H1 (cell line): ENCODE data around the gene CDC42EP3. TPM values are rescaled to one million over a fixed set of nuclear protein-coding genes. Genes with fewer than 3 reads are reported as not detected.

Source experiments
- CTCF ChIA-PET: fragments of 300-600 bp; sonication (Branson Sonifier 250); formaldehyde crosslinking; loops from one replicate; lab custom pipeline; 2021; ENCODE audit not compliant: partially characterized antibody; lab: Charles Lee
- POLR2A ChIA-PET: fragments of 300-600 bp; sonication (Branson Sonifier 250); formaldehyde crosslinking; loops from one replicate; lab custom pipeline; 2021; ENCODE audit warnings: inconsistent platforms; ENCODE audit not compliant: partially characterized antibody; lab: Charles Lee
- DNase-seq, 2 experiments: peaks; one replicate each; pipeline versions ENCODE4 v3.0.0 to v3.0.0-alpha.2; 2010 to 2022; ENCODE audit warnings: low spot score in 2 of 2, low read depth in 1 of 2, mixed read lengths in 1 of 2
- FAIRE-seq: peaks from 2 replicates; lab custom pipeline; 2011; peaks lifted over from hg19 to GRCh38; lab: Jason Lieb, UNC
- H2AFZ ChIP-seq: 2 replicates; pipeline ENCODE4 v1.8.1; 2012; ENCODE audit warnings: low read length, inconsistent platforms
- H2AK5ac ChIP-seq: 2 replicates; pipeline ENCODE4 v1.6.1; 2013; ENCODE audit warnings: low read depth, low read length
- H2BK120ac ChIP-seq: replicated peaks from 2 replicates; pipeline ENCODE3; 2013; ENCODE audit warnings: low read depth, low read length, inconsistent platforms
- H2BK12ac ChIP-seq: 2 replicates; pipeline ENCODE4 v1.6.1; 2013; ENCODE audit warnings: low read depth, low read length
- H2BK15ac ChIP-seq: 2 replicates; pipeline ENCODE4 v1.6.1; 2013; ENCODE audit warnings: low read length
- H2BK20ac ChIP-seq: 2 replicates; pipeline ENCODE4 v1.6.1; 2013; ENCODE audit warnings: low read length
- H2BK5ac ChIP-seq: 2 replicates; pipeline ENCODE4 v1.6.1; 2013; ENCODE audit warnings: low read depth, low read length
- H3K14ac ChIP-seq: 2 replicates; pipeline ENCODE4 v1.6.1; 2013; ENCODE audit warnings: inconsistent platforms; ENCODE audit not compliant: insufficient read length
- H3K18ac ChIP-seq: 2 replicates; pipeline ENCODE4 v1.6.1; 2013; ENCODE audit warnings: low read length; ENCODE audit errors: extremely low read depth
- H3K23ac ChIP-seq: 2 replicates; pipeline ENCODE4 v1.6.1; 2013; ENCODE audit warnings: inconsistent platforms; ENCODE audit not compliant: insufficient read length
- H3K23me2 ChIP-seq: 2 replicates; pipeline ENCODE4 v1.6.1; 2013; ENCODE audit warnings: low read depth, low read length
- H3K27ac ChIP-seq: 2 replicates; pipeline ENCODE4 v1.6.1; 2011; ENCODE audit warnings: low read depth, low read length, inconsistent platforms
- H3K27me3 ChIP-seq, 4 experiments: replicated peaks in 1 of 4; 1 replicate in 1 of 4; 2 replicates in 3 of 4; pipeline versions ENCODE4 v1.6.1 to v1.8.1; 2011 to 2013; ENCODE audit warnings: low read length in 3 of 4, mild to moderate bottlenecking in 3 of 4, inconsistent platforms in 2 of 4, mixed read lengths in 2 of 4, moderate library complexity in 1 of 4; ENCODE audit not compliant: control insufficient read depth in 3 of 4, insufficient read depth in 3 of 4; ENCODE audit errors: extremely low read depth in 1 of 4
- H3K36me3 ChIP-seq, 4 experiments: 2 replicates each; pipeline versions ENCODE4 v1.6.1 to v1.8.1; 2011 to 2013; ENCODE audit warnings: mild to moderate bottlenecking in 4 of 4, low read length in 3 of 4, moderate library complexity in 2 of 4, control low read depth in 1 of 4, inconsistent platforms in 1 of 4; ENCODE audit not compliant: insufficient read depth in 4 of 4, control insufficient read depth in 2 of 4
- H3K4ac ChIP-seq: replicated peaks from 2 replicates; pipeline ENCODE3; 2013; ENCODE audit warnings: low read length, low read depth, mixed read lengths, inconsistent platforms; ENCODE audit not compliant: insufficient read length
- H3K4me1 ChIP-seq, 4 experiments: replicated peaks in 1 of 4; 1 replicate in 1 of 4; 2 replicates in 3 of 4; pipeline versions ENCODE4 v1.6.1 to v1.8.1; 2011 to 2013; ENCODE audit warnings: low read length in 3 of 4, inconsistent platforms in 2 of 4, mixed read lengths in 1 of 4; ENCODE audit not compliant: insufficient read depth in 4 of 4, control insufficient read depth in 3 of 4
- H3K4me2 ChIP-seq, 2 experiments: 2 replicates each; pipeline versions ENCODE4 v1.6.1 to v1.8.1; 2011 to 2013; ENCODE audit warnings: low read depth in 2 of 2, low read length in 2 of 2, control low read depth in 1 of 2, inconsistent platforms in 1 of 2, mild to moderate bottlenecking in 1 of 2; ENCODE audit not compliant: insufficient read depth in 1 of 2
- H3K4me3 ChIP-seq, 4 experiments: fragments of 200-600, 300-600 bp in 1 of 4; sonication (generic), shearing (Covaris generic), sonication (Bioruptor Twin) in 1 of 4; 2 replicates each; pipeline versions ENCODE4 v1.5.1 to v1.8.1; 2011 to 2016; ENCODE audit warnings: low read length in 4 of 4, low read depth in 3 of 4, control low read depth in 2 of 4, inconsistent platforms in 2 of 4, mild to moderate bottlenecking in 2 of 4, mixed read lengths in 1 of 4, moderate library complexity in 1 of 4; ENCODE audit not compliant: insufficient read depth in 2 of 4; ENCODE audit errors: extremely low read depth in 1 of 4
- H3K56ac ChIP-seq: replicated peaks from 2 replicates; pipeline ENCODE3; 2013; ENCODE audit warnings: low read depth, mild to moderate bottlenecking, mixed read lengths, low read length, inconsistent platforms; ENCODE audit not compliant: insufficient read length
- H3K79me1 ChIP-seq: 2 replicates; pipeline ENCODE4 v1.6.1; 2013; ENCODE audit warnings: low read depth, low read length, control low read depth
- H3K79me2 ChIP-seq, 2 experiments: 2 replicates each; pipeline versions ENCODE4 v1.6.1 to v1.8.1; 2012 to 2013; ENCODE audit warnings: low read length in 2 of 2, mild to moderate bottlenecking in 2 of 2, inconsistent platforms in 1 of 2; ENCODE audit not compliant: insufficient read depth in 2 of 2, control insufficient read depth in 1 of 2
- H3K9ac ChIP-seq, 4 experiments: replicated peaks in 1 of 4; 1 replicate in 1 of 4; 2 replicates in 3 of 4; pipeline versions ENCODE4 v1.6.1 to v1.8.1; 2011 to 2013; ENCODE audit warnings: low read depth in 3 of 4, low read length in 3 of 4, control low read depth in 2 of 4, mild to moderate bottlenecking in 2 of 4, moderate library complexity in 2 of 4, inconsistent platforms in 1 of 4; ENCODE audit errors: extremely low read depth in 1 of 4
- H3K9me3 ChIP-seq, 2 experiments: 2 replicates each; pipeline versions ENCODE4 v1.6.1 to v1.8.1; 2012 to 2013; ENCODE audit warnings: mild to moderate bottlenecking in 2 of 2, moderate library complexity in 2 of 2, control low read depth in 1 of 2, inconsistent platforms in 1 of 2, low read depth in 1 of 2, low read length in 1 of 2, mixed read lengths in 1 of 2; ENCODE audit not compliant: insufficient read depth in 2 of 2
- H4K20me1 ChIP-seq, 2 experiments: replicated peaks in 1 of 2; 2 replicates each; pipeline versions ENCODE3 to v1.8.1; 2011 to 2013; ENCODE audit warnings: inconsistent platforms in 2 of 2, low read length in 2 of 2, mild to moderate bottlenecking in 1 of 2; ENCODE audit not compliant: insufficient read depth in 2 of 2, control insufficient read depth in 1 of 2
- H4K5ac ChIP-seq: 2 replicates; pipeline ENCODE4 v1.6.1; 2013; ENCODE audit warnings: low read length, low read depth, mixed read lengths, inconsistent platforms; ENCODE audit not compliant: insufficient read length
- H4K8ac ChIP-seq: 2 replicates; pipeline ENCODE4 v1.8.0; 2013; ENCODE audit warnings: mild to moderate bottlenecking, moderate library complexity, low read length, inconsistent platforms; ENCODE audit not compliant: insufficient read depth; ENCODE audit errors: extremely low read depth
- H4K91ac ChIP-seq: replicated peaks from 2 replicates; pipeline ENCODE3; 2013; ENCODE audit warnings: low read length, mixed read lengths, inconsistent platforms; ENCODE audit not compliant: insufficient read length
- ATF3 ChIP-seq: IDR thresholded peaks from 2 replicates; pipeline ENCODE4 v1.6.1; 2011; ENCODE audit warnings: low read depth, mild to moderate bottlenecking, low read length; ENCODE audit not compliant: insufficient read depth
- CHD1 ChIP-seq: IDR thresholded peaks from 2 replicates; pipeline ENCODE4 v1.6.1; 2012; ENCODE audit warnings: low read depth, low read length, improper control_type of control experiment
- CHD2 ChIP-seq: IDR thresholded peaks from 2 replicates; pipeline ENCODE4 v1.6.1; 2012; ENCODE audit warnings: low read length, improper control_type of control experiment
- FOSL1 ChIP-seq: IDR thresholded peaks from 2 replicates; pipeline ENCODE4 v1.6.1; 2011; ENCODE audit warnings: mild to moderate bottlenecking, low read depth, low read length, moderate library complexity; ENCODE audit not compliant: insufficient read depth
- RFX5 ChIP-seq: IDR thresholded peaks from 2 replicates; pipeline ENCODE4 v1.6.1; 2011; ENCODE audit warnings: low read depth, low read length, improper control_type of control experiment, borderline replicate concordance
- SIRT6 ChIP-seq: IDR thresholded peaks from one replicate; pipeline ENCODE4 v1.7.1; 2012; ENCODE audit warnings: low read length, inconsistent platforms
- WGBS, 2 experiments: shearing (Covaris generic) in 1 of 2; methylation state at CpG; one replicate each; pipeline versions ENCODE4 v1.1.6 to v1.1.7; 2013 to 2015; ENCODE audit warnings: low lambda C conversion rate in 2 of 2, mixed read lengths in 2 of 2, inconsistent platforms in 1 of 2, low coverage in 1 of 2, missing lambda C conversion rate in 1 of 2; ENCODE audit not compliant: insufficient replicate concordance in 2 of 2, insufficient coverage in 1 of 2, insufficient read length in 1 of 2; ENCODE audit errors: extremely low coverage in 1 of 2, missing lambda C conversion rate in 1 of 2; 5-methylcytosine and 5-hydroxymethylcytosine counted together
- polyA plus RNA-seq, 7 experiments: library from polyadenylated mRNA; depleted of rRNA in 3 of 7; stranded (reverse) in 5 of 7; unstranded in 2 of 7; fragments of >200 nt in 5 of 7; fragments of 200-250 nt in 2 of 7; gene quantifications; 1 replicate in 5 of 7; 2 replicates in 1 of 7; 4 replicates in 1 of 7; pipeline versions ENCODE4 v1.2.1 to v1.2.3, GENCODE V29; 2011 to 2013; ENCODE audit warnings: missing spikeins in 2 of 7, mixed read lengths in 2 of 7
- total RNA-seq: library from RNA; stranded (reverse); fragmentation: NEBNext Ultra II Directional; extraction: Animal tissue kit (Norgen Biotek cat#: 25700); gene quantifications from 2 replicates; pipeline ENCODE4 v1.2.1, GENCODE V29; 2021

Gene CDC42EP3
- total and polyA plus RNA-seq, 2 of the 8 experiments (the other 6 are each of a cell fraction or from before 2014, with no cell fraction given): 18.4 to 24.7 TPM

- peak overlapping the region; percentile 90 for H2BK12ac ChIP-seq
- H2BK15ac ChIP-seq: no peak overlapping the region
- FAIRE-seq (no peak), DNase-seq (no peak)
- H2BK20ac ChIP-seq: peak overlapping the region; percentile 40; the same call in 1 of the 2 replicates
- H3K23me2 ChIP-seq: peaks cover 10% of the 10 kb centered on the region
- H3K79me2 ChIP-seq: peaks cover 0 to 13% of the 10 kb centered on the region in 2 experiments; a peak in 2 of 4 replicates
- H3K9me3 ChIP-seq: no peaks in the 10 kb centered on the region
- peaks cover 2 to 11% (median 11%) of the 10 kb centered on the region in 4 experiments; a peak in 6 of 7 replicates for H3K4me1 ChIP-seq
- POLR2A ChIA-PET: interaction anchor here (1.0 kb wide), 1 partner anchor 18 kb away, joined by 3 read pairs; no protein-coding TSS in a partner anchor
- no peak overlapping the region for H2AK5ac ChIP-seq
- no peak overlapping the region for H3K27ac ChIP-seq
- peaks cover 2 to 6% of the 10 kb centered on the region in 2 experiments for H4K20me1 ChIP-seq
- H3K27me3 ChIP-seq: no peaks in the 10 kb centered on the region
- no peaks in the 10 kb centered on the region for H3K36me3 ChIP-seq
- H2AFZ ChIP-seq: 0 out of 2 replicates have a peak overlapping the region, but pooled peaks have one; percentile 56
- no peak overlapping the region for H2BK120ac ChIP-seq
- no peak overlapping the region for H3K4ac ChIP-seq
- no peak overlapping the region for H4K5ac ChIP-seq
- H4K8ac ChIP-seq: no peak overlapping the region
- WGBS, 2 experiments: 79% methylated on average over 2 of the region's 2 CpGs; no CpG with 5 or more reads in 1 of the 2 experiments
- H4K91ac ChIP-seq: peak overlapping the region; percentile 8
- no peak overlapping the region for H3K9ac ChIP-seq
- no peak overlapping the region for H3K4me3 ChIP-seq
- H2BK5ac ChIP-seq: peak overlapping the region; percentile 11; the same call in 1 of the 2 replicates
- TF ChIP-seq CHD1 (no peak), SIRT6 (no peak), CHD2 (no peak), RFX5 (no peak), ATF3 (no peak), FOSL1 (no peak)
- H3K14ac ChIP-seq: no peak overlapping the region
- H3K4me2 ChIP-seq: no peak overlapping the region
- CTCF ChIA-PET: interaction anchor here (0.6 to 1.7 kb wide), 3 partner anchors 18 to 260 kb away, joined by 3 to 7 read pairs (median 5); no protein-coding TSS in a partner anchor
- no peak overlapping the region for H3K18ac ChIP-seq
- H3K79me1 ChIP-seq: no peaks in the 10 kb centered on the region
- no peak overlapping the region for H3K23ac ChIP-seq
- H3K56ac ChIP-seq: no peak overlapping the region
Measured at GRCh38 chr2:37674946-37675345, 3.5 kb upstream of the CDC42EP3 start.
